Activated CD4-positive, alpha-beta T cell treated with anti-CD3 and anti-CD28 coated beads for 36 hours (primary cell): ENCODE measurements around the gene ZNF669. TPM values are rescaled to one million over a fixed set of nuclear protein-coding genes. Genes with fewer than 3 reads are reported as not detected.
"Not testable (repeated sequence)": the region's sequence is repeated elsewhere in the genome, so short reads cannot be mapped to it uniquely, and the experiment has no call there.

Source experiments
- ATAC-seq: fragments of 200-7000 bp; cut with Tn5 transposase; one replicate; pipeline ENCODE4 v1.10.0; 2021; ENCODE audit warnings: mild to moderate bottlenecking, moderate library complexity
- CTCF ChIA-PET: fragments of 350-600 bp; sonication (Branson Sonifier 250); formaldehyde crosslinking; loops from one replicate; lab custom pipeline; 2021; ENCODE audit warnings: antibody characterized with exemption; lab: Charles Lee
- POLR2A ChIA-PET: fragments of 350-600 bp; sonication (Branson Sonifier 250); formaldehyde crosslinking; loops from one replicate; lab custom pipeline; 2021; ENCODE audit warnings: antibody characterized with exemption, inconsistent platforms; lab: Charles Lee
- DNase-seq: peaks from one replicate; pipeline ENCODE4 v3.0.0-alpha.2; 2020
- H3K27ac Mint-ChIP-seq: one replicate; pipeline ENCODE4 v1.8.0; 2021; ENCODE audit warnings: mixed read lengths
- H3K27me3 Mint-ChIP-seq: one replicate; pipeline ENCODE4 v1.8.0; 2021; ENCODE audit warnings: mixed read lengths
- H3K36me3 Mint-ChIP-seq: one replicate; pipeline ENCODE4 v1.8.0; 2021; ENCODE audit warnings: low read depth, mixed read lengths
- H3K4me1 Mint-ChIP-seq: one replicate; pipeline ENCODE4 v1.8.0; 2021; ENCODE audit warnings: mixed read lengths
- H3K4me3 Mint-ChIP-seq: one replicate; pipeline ENCODE4 v1.8.0; 2021; ENCODE audit warnings: mild to moderate bottlenecking, moderate library complexity, mixed read lengths
- H3K9me3 Mint-ChIP-seq: one replicate; pipeline ENCODE4 v1.8.0; 2021; ENCODE audit warnings: low read depth, mixed read lengths
- intact Hi-C, 2 experiments: fragments of 100-400 bp; cut with DNase I in 1 of 2; cut with micrococcal nuclease in 1 of 2; formaldehyde crosslinking; loops; one replicate each; pipeline versions ENCODE4 v1.14.2 to v1.15.1; 2022 to 2024; cut with DNase I, micrococcal nuclease
- total RNA-seq, 2 experiments: library from RNA; stranded (reverse); gene quantifications; one replicate each; pipeline ENCODE4 v1.2.3, GENCODE V29; 2021

ZNF669 gene
- total RNA-seq, result 1 to 10 TPM; 6.9 to 8.8 TPM

- ChIA-PET CTCF (no interaction called here), POLR2A (no interaction called here)
- H3K9me3 Mint-ChIP-seq, result peaks cover 26% of the 10 kb centered on the region
- H3K4me3 Mint-ChIP-seq, result peak within 1 kb of the TSS; percentile 86
- peak; percentile 100 for ATAC-seq
- peak within 1 kb of the TSS; percentile 90 for H3K27ac Mint-ChIP-seq
- H3K4me1 Mint-ChIP-seq, result peaks cover 19% of the 10 kb centered on the region
- H3K36me3 Mint-ChIP-seq, result peaks cover 43% of the 10 kb centered on the region
- peak; percentile 97 for DNase-seq
- intact Hi-C loops, result loop anchor here (1.0 to 10.0 kb wide), 9 partner anchors 26 to 539 kb away; partner anchors contain the start of genes CNST (in 2 of the 2), TFB2M (in 2 of the 2), ZNF496 (in 2 of the 2) and ZNF670 (in 2 of the 2)
- peaks cover 16% of the 10 kb centered on the region for H3K27me3 Mint-ChIP-seq
Measured at GRCh38 chr1:247103859-247104591, at the start of gene ZNF669. Gene ZNF669 (minus strand): TSS chr1:247104356. CDS start chr1:247104199, 157 bp downstream.

- peaks cover 46% of the 10 kb centered on the region for H3K9me3 Mint-ChIP-seq
- H3K27me3 Mint-ChIP-seq, result no peaks in the 10 kb centered on the region
- DNase-seq (no peak), ATAC-seq (peak; percentile 33)
- no peak overlapping the region for H3K27ac Mint-ChIP-seq
- no peaks in the 10 kb centered on the region for H3K4me1 Mint-ChIP-seq
- ChIA-PET POLR2A (no interaction called here), CTCF (interaction anchor here (0.8 kb wide), 1 partner anchor 56 kb away, joined by 3 read pairs; no protein-coding TSS in a partner anchor)
- intact Hi-C loops, result loop anchor here in 1 of 2 experiments (5.0 kb wide), 1 partner anchor 160 kb away; no protein-coding TSS in a partner anchor
- H3K4me3 Mint-ChIP-seq, result no peak overlapping the region
- peaks cover 69% of the 10 kb centered on the region for H3K36me3 Mint-ChIP-seq
Measured at GRCh38 chr1:247147781-247148180, 43.6 kb upstream of the ZNF669 start.

DNA sequence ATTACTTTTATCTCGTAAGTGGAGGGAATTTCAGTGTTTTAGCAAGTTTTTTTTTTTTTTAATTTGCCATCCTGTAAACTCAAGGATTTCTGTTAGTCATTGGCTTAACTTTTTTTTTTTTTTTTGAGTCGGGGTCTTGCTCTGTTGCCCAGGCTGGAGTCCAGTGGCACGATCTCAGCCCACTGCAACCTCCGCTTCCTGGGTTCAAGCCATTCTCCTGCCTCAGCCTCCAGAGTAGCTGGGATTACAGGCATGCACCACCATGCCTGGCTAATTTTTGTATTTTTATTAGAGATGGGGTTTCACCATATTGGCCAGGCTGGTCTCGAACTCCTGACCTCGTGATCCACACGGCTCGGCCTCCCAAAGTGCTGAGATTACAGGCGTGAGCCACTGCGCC is 43.0 kb upstream of the ZNF669 start:
- CTCF ChIA-PET, result interaction anchor here (0.6 to 0.8 kb wide), 5 partner anchors 56 to 1067 kb away, joined by 3 read pairs; no protein-coding TSS in a partner anchor
- Mint-ChIP-seq H3K9me3 (peaks cover 48% of the 10 kb centered on the region), H3K36me3 (peaks cover 68% of the 10 kb centered on the region)
- H3K27ac Mint-ChIP-seq, H3K4me1 Mint-ChIP-seq, H3K27me3 Mint-ChIP-seq, POLR2A ChIA-PET, H3K4me3 Mint-ChIP-seq, ATAC-seq, DNase-seq: not testable (repeated sequence)
- intact Hi-C loops, result loop anchor here in 1 of 2 experiments (5.0 kb wide), 1 partner anchor 160 kb away; no protein-coding TSS in a partner anchor

GRCh38 chr1:247146671-247147070 is 42.5 kb upstream of the ZNF669 start:
- intact Hi-C loops, result loop anchor here in 1 of 2 experiments (5.0 kb wide), 1 partner anchor 159 kb away; no protein-coding TSS in a partner anchor
- H3K27me3 Mint-ChIP-seq, result no peaks in the 10 kb centered on the region
- no peaks in the 10 kb centered on the region for H3K4me1 Mint-ChIP-seq
- DNase-seq, result no peak
- peaks cover 66% of the 10 kb centered on the region for H3K36me3 Mint-ChIP-seq
- ChIA-PET POLR2A (no interaction called here), CTCF (interaction anchor here (0.6 to 0.7 kb wide), 4 partner anchors 337 to 1067 kb away, joined by 3 read pairs; no protein-coding TSS in a partner anchor)
- no peak overlapping the region for H3K27ac Mint-ChIP-seq
- ATAC-seq, result no peak
- H3K9me3 Mint-ChIP-seq, result peaks cover 48% of the 10 kb centered on the region
- H3K4me3 Mint-ChIP-seq, result no peak overlapping the region

DNA sequence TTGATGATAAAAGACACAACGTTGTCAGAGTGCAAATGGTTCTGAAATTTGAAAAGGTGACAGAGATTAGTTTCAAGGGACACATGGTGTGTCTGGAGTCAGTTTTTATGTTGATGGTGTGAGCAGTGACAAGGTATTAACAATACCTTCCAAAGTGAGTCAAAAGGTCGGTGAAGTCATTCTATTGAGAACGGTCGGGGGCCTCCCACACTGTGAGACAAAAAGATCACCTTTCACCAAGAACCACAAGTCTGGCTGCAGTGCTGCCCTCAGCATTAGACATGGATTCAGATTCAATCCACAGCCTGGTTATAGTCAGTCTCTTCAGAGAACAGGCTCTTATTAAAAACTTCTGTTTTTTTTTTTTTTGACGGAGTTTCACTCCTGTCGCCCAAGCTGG is 41.1 kb upstream of the ZNF669 start:
- H3K27ac Mint-ChIP-seq, result no peak overlapping the region
- intact Hi-C loops, result loop anchor here in 1 of 2 experiments (5.0 kb wide), 1 partner anchor 158 kb away; no protein-coding TSS in a partner anchor
- H3K9me3 Mint-ChIP-seq, result peaks cover 54% of the 10 kb centered on the region
- ChIA-PET CTCF (no interaction called here), POLR2A (no interaction called here)
- H3K27me3 Mint-ChIP-seq, result no peaks in the 10 kb centered on the region
- DNase-seq (no peak), ATAC-seq (no peak)
- no peaks in the 10 kb centered on the region for H3K4me1 Mint-ChIP-seq
- H3K36me3 Mint-ChIP-seq, result peaks cover 67% of the 10 kb centered on the region
- H3K4me3 Mint-ChIP-seq, result no peak overlapping the region

- ATAC-seq, DNase-seq, intact Hi-C loops, H3K4me1 Mint-ChIP-seq, H3K4me3 Mint-ChIP-seq, H3K27ac Mint-ChIP-seq, CTCF ChIA-PET, H3K27me3 Mint-ChIP-seq: not testable (repeated sequence)
- Mint-ChIP-seq H3K9me3 (peaks cover 66% of the 10 kb centered on the region), H3K36me3 (peaks cover 50% of the 10 kb centered on the region)
- POLR2A ChIA-PET, result interaction anchor here (0.7 kb wide), 1 partner anchor 38 kb away, joined by 4 read pairs; no protein-coding TSS in a partner anchor
Measured at GRCh38 chr1:247139557-247139956, 35.4 kb upstream of the ZNF669 start.

GRCh38 chr1:247131236-247131635 is 27.1 kb upstream of the ZNF669 start:
- ChIA-PET POLR2A (no interaction called here), CTCF (no interaction called here)
- Mint-ChIP-seq H3K9me3 (peaks cover 41% of the 10 kb centered on the region), H3K4me3 (no peak overlapping the region), H3K36me3 (peaks cover 58% of the 10 kb centered on the region), H3K27ac (no peak overlapping the region), H3K27me3 (no peaks in the 10 kb centered on the region), H3K4me1 (peaks cover 3% of the 10 kb centered on the region)
- ATAC-seq, result no peak
- no peak for DNase-seq
- intact Hi-C loops, result loop anchor here in 1 of 2 experiments (2.0 kb wide), 1 partner anchor 40 kb away; no protein-coding TSS in a partner anchor

GRCh38 chr1:247127519-247128282 is 23.5 kb upstream of the ZNF669 start:
- intact Hi-C loops, result loop anchor here in 1 of 2 experiments (2.0 kb wide), 1 partner anchor 41 kb away; no protein-coding TSS in a partner anchor
- Mint-ChIP-seq H3K27ac (peak overlapping the region; percentile 79), H3K9me3 (peaks cover 18% of the 10 kb centered on the region), H3K36me3 (peaks cover 30% of the 10 kb centered on the region), H3K4me3 (peak overlapping the region; percentile 72)
- H3K27me3 Mint-ChIP-seq, CTCF ChIA-PET, H3K4me1 Mint-ChIP-seq, DNase-seq, ATAC-seq: not testable (repeated sequence)
- POLR2A ChIA-PET, result interaction anchor here (0.6 to 1.2 kb wide), 2 partner anchors 41 to 43 kb away, joined by 3 to 4 read pairs; no protein-coding TSS in a partner anchor

DNA sequence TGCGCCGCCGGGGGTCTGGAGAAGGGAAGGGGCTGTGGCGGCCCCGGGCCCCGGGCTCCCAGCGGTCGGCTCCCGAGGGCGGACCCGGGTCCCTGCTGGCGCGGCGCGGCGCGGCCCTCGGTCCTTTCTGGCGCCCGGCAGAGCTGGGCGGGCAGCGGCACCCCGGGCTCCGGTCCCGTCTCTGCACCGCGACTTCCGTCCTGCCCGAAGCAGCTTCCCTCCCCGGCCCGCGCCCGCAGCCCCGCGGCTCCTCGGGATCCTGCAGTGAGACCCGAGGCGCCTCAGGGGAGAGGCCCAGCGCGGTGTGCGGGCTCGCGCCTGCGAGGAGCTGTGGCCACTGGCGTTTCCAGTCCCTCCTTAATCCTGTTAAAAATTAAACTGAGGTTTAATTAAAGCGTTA is 22.4 kb upstream of the ZNF669 start:
- POLR2A ChIA-PET, DNase-seq, H3K4me1 Mint-ChIP-seq, CTCF ChIA-PET, H3K27me3 Mint-ChIP-seq, H3K4me3 Mint-ChIP-seq, H3K27ac Mint-ChIP-seq, intact Hi-C loops: not testable (repeated sequence)
- peak; percentile 70 for ATAC-seq
- Mint-ChIP-seq H3K9me3 (peaks cover 12% of the 10 kb centered on the region), H3K36me3 (peaks cover 20% of the 10 kb centered on the region)

DNA sequence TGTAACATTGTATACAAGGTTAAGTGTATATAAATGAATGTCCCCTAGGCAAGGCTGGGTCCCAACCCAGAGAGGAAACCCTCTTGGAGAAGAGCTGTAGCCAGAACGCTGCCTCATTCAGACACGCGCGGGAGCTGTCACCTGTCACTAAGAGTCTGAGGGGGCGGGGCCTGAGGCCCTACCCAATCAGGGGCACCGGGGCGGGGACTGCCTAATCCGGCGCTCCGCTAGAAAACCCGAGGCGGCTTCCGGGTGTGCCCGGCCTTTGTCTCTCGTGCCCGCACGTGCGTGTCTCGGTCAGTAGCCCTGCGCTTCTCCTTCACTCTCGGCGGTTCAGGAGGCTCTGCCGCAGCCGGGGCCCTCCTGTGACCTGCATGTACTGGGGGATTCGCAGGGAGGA is 22.0 kb upstream of the ZNF669 start:
- CTCF ChIA-PET, H3K27me3 Mint-ChIP-seq, H3K4me1 Mint-ChIP-seq, POLR2A ChIA-PET, H3K4me3 Mint-ChIP-seq, intact Hi-C loops, DNase-seq, H3K27ac Mint-ChIP-seq: not testable (repeated sequence)
- peaks cover 19% of the 10 kb centered on the region for H3K36me3 Mint-ChIP-seq
- ATAC-seq, result peak; percentile 100
- peaks cover 14% of the 10 kb centered on the region for H3K9me3 Mint-ChIP-seq

GRCh38 chr1:247121382-247121781 is 17.2 kb upstream of the ZNF669 start:
- CTCF ChIA-PET, result no interaction called here
- intact Hi-C loops, result no loop called here
- no peak for ATAC-seq

More at GRCh38 chr1:247121382-247121781, 17.2 kb upstream of the ZNF669 start:
- Mint-ChIP-seq H3K4me3 (no peak overlapping the region), H3K27ac (no peak overlapping the region), H3K9me3 (peaks cover 11% of the 10 kb centered on the region), H3K27me3 (no peaks in the 10 kb centered on the region), H3K36me3 (no peaks in the 10 kb centered on the region), H3K4me1 (no peaks in the 10 kb centered on the region)
- DNase-seq, result no peak
- POLR2A ChIA-PET, result interaction anchor here (0.6 kb wide), 1 partner anchor 1498 kb away, joined by 3 read pairs; no protein-coding TSS in a partner anchor
